Upper lobe of left lung (tissue), 4 donors: ENCODE results near the gene ASB1.

Experiments used
- POLR2A ChIP-seq, 4 donors: fragments of 450-650 bp; IDR thresholded peaks; one replicate each; pipeline ENCODE4 v1.5.1; 2016 to 2017; ENCODE audit warnings: antibody characterized with exemption in 4 of 4, mild to moderate bottlenecking in 2 of 4
- TF ChIP-seq, protein P1 (sequence below), 6 experiments: fragments of 450-650 bp in 4 of 6; fragments of 200-600 bp in 2 of 6; sonication (generic) in 2 of 6; IDR thresholded peaks; one replicate each; pipeline ENCODE4 v1.5.1; 2016 to 2019; ENCODE audit warnings: antibody characterized with exemption in 6 of 6

DNA sequence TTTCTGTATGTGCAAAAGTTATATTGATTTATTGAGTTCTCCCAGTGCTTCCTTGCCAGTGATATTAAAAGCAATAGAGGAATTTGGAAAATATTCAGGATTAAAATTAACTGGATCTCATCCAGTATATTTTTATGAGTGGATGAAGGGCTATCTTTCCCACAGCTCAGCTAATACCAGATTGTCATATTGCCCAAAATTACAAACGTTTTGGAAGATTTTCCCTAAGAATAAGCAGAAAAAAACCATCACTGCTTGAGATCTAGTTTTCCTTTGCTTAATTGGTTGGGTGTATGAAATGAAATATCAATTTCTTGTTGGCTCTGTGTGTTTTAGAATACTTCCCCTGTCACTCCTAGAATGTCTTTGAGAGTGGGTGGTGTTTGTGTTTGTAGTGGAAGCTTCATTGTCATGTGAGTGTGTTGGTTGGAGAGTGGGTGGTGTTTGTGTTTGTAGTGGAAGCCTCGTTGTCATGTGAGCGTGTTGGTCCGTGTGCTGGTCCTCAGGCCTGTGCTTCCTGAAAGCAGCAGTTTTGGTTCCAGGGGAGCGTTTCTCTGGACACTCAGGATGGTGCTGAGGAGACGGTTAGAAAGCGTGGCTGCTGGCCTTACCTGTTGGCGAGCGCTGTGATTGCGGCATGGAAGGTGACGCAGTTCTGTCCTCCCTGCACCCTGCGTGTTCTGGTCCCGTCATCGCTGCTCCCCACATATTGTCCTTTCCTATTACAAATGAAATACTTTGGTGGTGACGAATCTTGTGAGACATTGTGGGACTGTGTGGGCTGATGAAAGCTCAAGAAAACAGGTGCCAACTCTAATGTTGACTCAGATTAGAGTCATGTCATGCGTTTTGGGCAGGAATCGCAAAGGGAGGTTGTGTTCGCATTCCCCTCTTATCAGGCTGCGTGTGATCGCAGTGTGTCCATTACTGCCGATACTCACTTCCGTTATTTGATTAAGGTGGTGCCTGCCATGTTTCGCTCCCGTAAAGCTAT lies 12.4 kb downstream of the ASB1 start:
- TF ChIP-seq, protein P1, sequence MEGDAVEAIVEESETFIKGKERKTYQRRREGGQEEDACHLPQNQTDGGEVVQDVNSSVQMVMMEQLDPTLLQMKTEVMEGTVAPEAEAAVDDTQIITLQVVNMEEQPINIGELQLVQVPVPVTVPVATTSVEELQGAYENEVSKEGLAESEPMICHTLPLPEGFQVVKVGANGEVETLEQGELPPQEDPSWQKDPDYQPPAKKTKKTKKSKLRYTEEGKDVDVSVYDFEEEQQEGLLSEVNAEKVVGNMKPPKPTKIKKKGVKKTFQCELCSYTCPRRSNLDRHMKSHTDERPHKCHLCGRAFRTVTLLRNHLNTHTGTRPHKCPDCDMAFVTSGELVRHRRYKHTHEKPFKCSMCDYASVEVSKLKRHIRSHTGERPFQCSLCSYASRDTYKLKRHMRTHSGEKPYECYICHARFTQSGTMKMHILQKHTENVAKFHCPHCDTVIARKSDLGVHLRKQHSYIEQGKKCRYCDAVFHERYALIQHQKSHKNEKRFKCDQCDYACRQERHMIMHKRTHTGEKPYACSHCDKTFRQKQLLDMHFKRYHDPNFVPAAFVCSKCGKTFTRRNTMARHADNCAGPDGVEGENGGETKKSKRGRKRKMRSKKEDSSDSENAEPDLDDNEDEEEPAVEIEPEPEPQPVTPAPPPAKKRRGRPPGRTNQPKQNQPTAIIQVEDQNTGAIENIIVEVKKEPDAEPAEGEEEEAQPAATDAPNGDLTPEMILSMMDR (IDR thresholded peaks at IDR 0.05), result no peak
- no peak for TF ChIP-seq POLR2A (IDR thresholded peaks at IDR 0.05)
